Epithelial cell of proximal tubule (primary cell): ENCODE results near the gene BIRC2. TPM values are rescaled to one million over a fixed set of nuclear protein-coding genes. Genes with fewer than 3 reads are reported as not detected.

Source experiments
- DNase-seq: peaks from one replicate; pipeline ENCODE4 v3.0.0-alpha.2; 2011; ENCODE audit warnings: low read depth
- H3K4me3 ChIP-seq: 2 replicates; pipeline ENCODE4 v1.5.1; 2011; ENCODE audit warnings: low read depth, mild to moderate bottlenecking, low read length
- CTCF ChIP-seq: conservative IDR thresholded peaks from 2 replicates; pipeline ENCODE4 v1.5.1; 2012; ENCODE audit warnings: low read depth, mild to moderate bottlenecking, low read length
- total RNA-seq: library from RNA; depleted of rRNA; stranded (reverse); fragments of >200 nt; gene quantifications from 2 replicates; pipeline ENCODE4 v1.2.3, GENCODE V29; 2015

BIRC2 gene
- total RNA-seq, 1 donor from 2014 or later: 85.3 TPM

- TF ChIP-seq CTCF: no peak
- no peak for DNase-seq
- H3K4me3 ChIP-seq: peak overlapping the region; percentile 75
These were observed 26.3 kb upstream of the BIRC2 start for GRCh38 chr11:102320679-102321078.

- no peak for TF ChIP-seq CTCF
- no peak for DNase-seq
- H3K4me3 ChIP-seq: no peak overlapping the region
These were observed 24.5 kb upstream of the BIRC2 start for GRCh38 chr11:102322560-102322959.

GRCh38 chr11:102323542-102324251, 23.3 kb upstream of the BIRC2 start:
- DNase-seq: no peak
- TF ChIP-seq CTCF: no peak
- no peak overlapping the region for H3K4me3 ChIP-seq

- no peak overlapping the region for H3K4me3 ChIP-seq
- peak; percentile 9 for TF ChIP-seq CTCF
- no peak for DNase-seq
These were observed 21.9 kb upstream of the BIRC2 start for GRCh38 chr11:102325088-102325487.

GRCh38 chr11:102328748-102329147, 18.3 kb upstream of the BIRC2 start:
- no peak for TF ChIP-seq CTCF
- H3K4me3 ChIP-seq: no peak overlapping the region
- no peak for DNase-seq

GRCh38 chr11:102330231-102330630, 16.8 kb upstream of the BIRC2 start:
- no peak overlapping the region for H3K4me3 ChIP-seq
- TF ChIP-seq CTCF: no peak
- DNase-seq: no peak

- TF ChIP-seq CTCF: no peak
These were observed 15.7 kb upstream of the BIRC2 start for GRCh38 chr11:102331341-102331740.

More at GRCh38 chr11:102331341-102331740, 15.7 kb upstream of the BIRC2 start:
- DNase-seq: no peak
- no peak overlapping the region for H3K4me3 ChIP-seq
